ENCODE data around the gene WDR44.
A peak's percentile ranks its signal among the peaks of the same experiment; 100 is the strongest.

WDR44 gene

GRCh38 chrX:118493016-118493415 is 147.1 kb downstream of the WDR44 start:
- TF ChIP-seq CTCF (IDR thresholded peaks at IDR 0.05; ENCODE audit: control insufficient read depth, extremely low read depth, insufficient read depth), result no peak
- H3K4me3 ChIP-seq (ENCODE audit: low read depth, low read length), result no peak overlapping the region
- DNase-seq (ENCODE audit: low read depth), result no peak

GRCh38 chrX:118493653-118494297 is 147.9 kb downstream of the WDR44 start:
- no peak for DNase-seq (ENCODE audit: low read depth)
- no peak for TF ChIP-seq CTCF (IDR thresholded peaks at IDR 0.05; ENCODE audit: control insufficient read depth, extremely low read depth, insufficient read depth)
- no peak overlapping the region for H3K4me3 ChIP-seq (ENCODE audit: low read depth, low read length)

- TF ChIP-seq CTCF (IDR thresholded peaks at IDR 0.05; ENCODE audit: control insufficient read depth, extremely low read depth, insufficient read depth), result no peak
- no peak for DNase-seq (ENCODE audit: low read depth)
- H3K4me3 ChIP-seq (ENCODE audit: low read depth, low read length), result peak within 1 kb of the TSS; percentile 44
These were observed 149.4 kb downstream of the WDR44 start, which contains the start of gene DOCK11 for GRCh38 chrX:118495061-118495921. TSS of gene DOCK11 (plus strand) at chrX:118495815. CDS start at chrX:118495972, 157 bp downstream.

- no peak for TF ChIP-seq CTCF (IDR thresholded peaks at IDR 0.05; ENCODE audit: control insufficient read depth, extremely low read depth, insufficient read depth)
- peak overlapping the region; percentile 44 for H3K4me3 ChIP-seq (ENCODE audit: low read depth, low read length)
- no peak for DNase-seq (ENCODE audit: low read depth)
These were observed 150.3 kb downstream of the WDR44 start for GRCh38 chrX:118495958-118496762.

- TF ChIP-seq CTCF (IDR thresholded peaks at IDR 0.05; ENCODE audit: control insufficient read depth, extremely low read depth, insufficient read depth), result no peak
- no peak for DNase-seq (ENCODE audit: low read depth)
- H3K4me3 ChIP-seq (ENCODE audit: low read depth, low read length), result peak overlapping the region; percentile 44
These were observed 150.8 kb downstream of the WDR44 start for GRCh38 chrX:118496763-118497079.

- DNase-seq (ENCODE audit: low read depth), result no peak
- H3K4me3 ChIP-seq (ENCODE audit: low read depth, low read length), result no peak overlapping the region
- no peak for TF ChIP-seq CTCF (IDR thresholded peaks at IDR 0.05; ENCODE audit: control insufficient read depth, extremely low read depth, insufficient read depth)
These were observed 151.4 kb downstream of the WDR44 start for GRCh38 chrX:118497180-118497818.
